Endothelial cell of umbilical vein (primary cell): ENCODE measurements around the gene FLT1.

ENCODE experiments used
- EZH2 ChIP-seq: IDR thresholded peaks from 2 replicates; pipeline ENCODE4 v1.6.1; 2012; ENCODE audit warnings: borderline replicate concordance, low read depth, mild to moderate bottlenecking, moderate library complexity, low read length, inconsistent platforms; ENCODE audit not compliant: severe bottlenecking
- GATA2 ChIP-seq: IDR thresholded peaks from 2 replicates; pipeline ENCODE4 v1.7.0; 2011; ENCODE audit warnings: low read depth, mild to moderate bottlenecking, moderate library complexity, mixed read lengths, low read length; ENCODE audit not compliant: insufficient read length, insufficient read depth
- JUN ChIP-seq: IDR thresholded peaks from 2 replicates; pipeline ENCODE4 v1.6.1; 2011; ENCODE audit warnings: borderline replicate concordance, low read depth; ENCODE audit not compliant: insufficient read length, insufficient read depth
- MYC ChIP-seq: IDR thresholded peaks from one replicate; pipeline ENCODE4 v1.6.1; 2011; ENCODE audit warnings: mild to moderate bottlenecking, low read depth, low read length
- POLR2A ChIP-seq: IDR thresholded peaks from 2 replicates; pipeline ENCODE4 v1.6.1; 2012; ENCODE audit warnings: low read depth, mild to moderate bottlenecking, control low read depth, low read length
- POLR2AphosphoS5 ChIP-seq: IDR thresholded peaks from 2 replicates; pipeline ENCODE4 v1.6.1; 2012; ENCODE audit warnings: low read depth, mild to moderate bottlenecking, control low read depth, low read length, moderate library complexity; ENCODE audit not compliant: insufficient read depth
- TF ChIP-seq, protein P1 (sequence below), 2 donors: IDR thresholded peaks; 1 replicate in 1 of 2; 2 replicates in 1 of 2; pipeline ENCODE4 v1.5.1; 2011; ENCODE audit warnings: low read length in 2 of 2, mild to moderate bottlenecking in 2 of 2, moderate library complexity in 2 of 2, control low read depth in 1 of 2, inconsistent platforms in 1 of 2, low read depth in 1 of 2; ENCODE audit not compliant: insufficient read depth in 1 of 2; ENCODE audit errors: extremely low read depth in 1 of 2
- TF ChIP-seq, protein P2 (sequence below): IDR thresholded peaks from 2 replicates; pipeline ENCODE4 v1.6.1; 2011; ENCODE audit not compliant: insufficient read depth, insufficient read length

DNA sequence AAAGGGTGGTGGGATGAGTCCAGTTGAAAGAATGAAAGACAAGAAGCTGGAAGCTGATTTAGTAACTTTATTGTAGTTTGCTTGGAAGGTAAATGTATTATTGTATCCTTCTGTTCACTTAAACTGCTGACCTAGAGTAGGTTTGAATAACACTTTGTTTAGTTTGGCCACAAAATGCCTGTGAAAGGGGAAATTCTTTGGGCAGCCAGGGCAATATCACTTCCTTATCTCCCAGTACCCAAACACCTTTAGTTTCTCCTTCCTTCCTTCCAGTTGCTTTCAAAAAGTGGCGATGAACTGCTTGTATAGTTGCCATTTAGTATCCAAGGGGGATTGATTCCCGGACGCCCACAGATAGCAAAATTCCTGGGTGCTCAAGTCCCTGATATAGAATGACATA is 236.5 kb downstream of the FLT1 start:
- TF ChIP-seq, protein P1, sequence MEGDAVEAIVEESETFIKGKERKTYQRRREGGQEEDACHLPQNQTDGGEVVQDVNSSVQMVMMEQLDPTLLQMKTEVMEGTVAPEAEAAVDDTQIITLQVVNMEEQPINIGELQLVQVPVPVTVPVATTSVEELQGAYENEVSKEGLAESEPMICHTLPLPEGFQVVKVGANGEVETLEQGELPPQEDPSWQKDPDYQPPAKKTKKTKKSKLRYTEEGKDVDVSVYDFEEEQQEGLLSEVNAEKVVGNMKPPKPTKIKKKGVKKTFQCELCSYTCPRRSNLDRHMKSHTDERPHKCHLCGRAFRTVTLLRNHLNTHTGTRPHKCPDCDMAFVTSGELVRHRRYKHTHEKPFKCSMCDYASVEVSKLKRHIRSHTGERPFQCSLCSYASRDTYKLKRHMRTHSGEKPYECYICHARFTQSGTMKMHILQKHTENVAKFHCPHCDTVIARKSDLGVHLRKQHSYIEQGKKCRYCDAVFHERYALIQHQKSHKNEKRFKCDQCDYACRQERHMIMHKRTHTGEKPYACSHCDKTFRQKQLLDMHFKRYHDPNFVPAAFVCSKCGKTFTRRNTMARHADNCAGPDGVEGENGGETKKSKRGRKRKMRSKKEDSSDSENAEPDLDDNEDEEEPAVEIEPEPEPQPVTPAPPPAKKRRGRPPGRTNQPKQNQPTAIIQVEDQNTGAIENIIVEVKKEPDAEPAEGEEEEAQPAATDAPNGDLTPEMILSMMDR (IDR thresholded peaks at IDR 0.05; ENCODE audit: extremely low read depth in 1 of 2, insufficient read depth in 1 of 2, low read depth in 1 of 2, low read length in 2 of 2), result no peak
- TF ChIP-seq POLR2A, result peak; percentile 47
- no peak for TF ChIP-seq JUN
- peak; percentile 65 for TF ChIP-seq POLR2AphosphoS5
- TF ChIP-seq EZH2, result no peak
- TF ChIP-seq, protein P2, sequence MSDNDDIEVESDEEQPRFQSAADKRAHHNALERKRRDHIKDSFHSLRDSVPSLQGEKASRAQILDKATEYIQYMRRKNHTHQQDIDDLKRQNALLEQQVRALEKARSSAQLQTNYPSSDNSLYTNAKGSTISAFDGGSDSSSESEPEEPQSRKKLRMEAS, result no peak
- TF ChIP-seq MYC, result no peak
- peak; percentile 81 for TF ChIP-seq GATA2
